Skeletal muscle tissue (tissue), 4 donors: ENCODE measurements around the gene UCP2. TPM values are rescaled to one million over a fixed set of nuclear protein-coding genes. Genes with fewer than 3 reads are reported as not detected.
"Not testable (repeated sequence)": the region's sequence is repeated elsewhere in the genome, so short reads cannot be mapped to it uniquely, and the experiment has no call there.

Experiments used
- H3K27ac ChIP-seq: one replicate; pipeline ENCODE4 v1.7.0; 2013; ENCODE audit warnings: mild to moderate bottlenecking, low read depth, low read length, inconsistent platforms
- H3K27me3 ChIP-seq, 3 donors: one replicate each; pipeline ENCODE4 v1.7.0; 2013; ENCODE audit warnings: low read length in 3 of 3; ENCODE audit not compliant: control insufficient read depth in 3 of 3, insufficient read depth in 3 of 3
- H3K36me3 ChIP-seq, 3 donors: one replicate each; pipeline ENCODE4 v1.7.0; 2013; ENCODE audit warnings: low read length in 3 of 3; ENCODE audit not compliant: control insufficient read depth in 3 of 3, insufficient read depth in 3 of 3
- H3K4me1 ChIP-seq, 3 donors: one replicate each; pipeline ENCODE4 v1.7.0; 2013; ENCODE audit warnings: low read length in 3 of 3, mild to moderate bottlenecking in 3 of 3; ENCODE audit not compliant: control insufficient read depth in 3 of 3, insufficient read depth in 3 of 3
- H3K4me3 ChIP-seq, 3 donors: one replicate each; pipeline ENCODE4 v1.7.0; 2013; ENCODE audit warnings: low read length in 3 of 3
- H3K9ac ChIP-seq, 3 donors: one replicate each; pipeline ENCODE4 v1.7.0; 2013; ENCODE audit warnings: low read length in 3 of 3, mild to moderate bottlenecking in 3 of 3, moderate library complexity in 2 of 3, low read depth in 1 of 3
- H3K9me3 ChIP-seq, 3 donors: one replicate each; pipeline ENCODE4 v1.7.0; 2013; ENCODE audit warnings: low read length in 3 of 3; ENCODE audit not compliant: control insufficient read depth in 3 of 3
- total RNA-seq: library from RNA; depleted of rRNA; stranded (reverse); fragments of >200 nt; gene quantifications from one replicate; pipeline ENCODE4 v1.2.3, GENCODE V29; 2014
- donor health status: Osteomylitis.

Gene UCP2
- total RNA-seq, 1 donor from 2014 or later, result 25.1 TPM

- Histone ChIP-seq H3K36me3 (no peaks in the 10 kb centered on the region), H3K27me3 (no peaks in the 10 kb centered on the region), H3K9me3 (no peaks in the 10 kb centered on the region), H3K9ac (no peak overlapping the region), H3K27ac (no peak overlapping the region), H3K4me3 (no peak overlapping the region), H3K4me1 (no peaks in the 10 kb centered on the region)
Measured at GRCh38 chr11:73946798-73947458, 35.7 kb downstream of the UCP2 start.

DNA sequence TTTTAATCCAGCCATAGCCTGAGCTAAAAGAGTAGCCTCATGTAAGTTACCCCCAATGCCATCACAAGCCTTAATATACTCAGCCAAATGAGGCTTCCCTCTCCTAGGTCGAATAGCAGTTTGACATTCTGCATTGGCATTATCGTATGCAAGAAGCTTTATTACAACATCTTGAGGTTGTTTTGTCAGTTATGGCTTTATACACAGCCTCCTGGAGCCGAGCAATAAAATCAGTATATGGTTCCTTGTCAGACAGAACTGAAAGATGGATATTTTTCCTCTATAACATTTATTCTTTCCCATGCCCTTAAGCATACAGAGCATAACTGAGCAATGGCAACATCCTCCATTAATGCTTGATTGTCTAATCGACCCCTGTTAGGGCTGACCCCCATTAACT is 37.2 kb downstream of the UCP2 start:
- H3K27ac ChIP-seq, result no peak overlapping the region
- H3K4me3 ChIP-seq, result no peak overlapping the region

GRCh38 chr11:73944901-73945300 is 37.7 kb downstream of the UCP2 start:
- Histone ChIP-seq H3K9me3 (no peaks in the 10 kb centered on the region), H3K4me3 (no peak overlapping the region), H3K36me3 (no peaks in the 10 kb centered on the region), H3K4me1 (no peaks in the 10 kb centered on the region), H3K27ac (no peak overlapping the region), H3K27me3 (no peaks in the 10 kb centered on the region), H3K9ac (no peak overlapping the region)

More for the DNA sequence above, 37.2 kb downstream of the UCP2 start:
- Histone ChIP-seq H3K4me1 (no peaks in the 10 kb centered on the region), H3K9ac (no peak overlapping the region), H3K36me3 (no peaks in the 10 kb centered on the region), H3K9me3 (no peaks in the 10 kb centered on the region), H3K27me3 (no peaks in the 10 kb centered on the region)

DNA sequence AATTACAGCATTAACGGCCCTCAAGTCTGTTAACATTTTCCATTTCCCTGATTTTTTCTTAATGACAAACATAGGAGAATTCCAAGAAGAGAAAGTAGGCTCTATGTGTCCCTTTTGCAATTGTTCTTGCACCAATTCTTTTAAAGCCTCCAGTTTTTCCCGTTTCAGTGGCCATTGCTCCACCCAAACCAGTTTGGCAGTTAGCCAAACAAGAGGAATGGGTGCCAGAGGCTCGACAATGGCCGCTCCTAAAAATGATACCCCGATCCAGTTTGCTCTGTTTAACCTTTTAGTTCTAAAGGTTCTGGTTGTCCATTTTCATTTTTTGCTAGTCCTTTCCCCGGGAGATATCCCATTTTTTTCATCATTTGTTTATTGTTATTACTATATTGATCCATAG is 38.6 kb downstream of the UCP2 start:
- Histone ChIP-seq H3K4me1 (no peaks in the 10 kb centered on the region), H3K9me3 (no peaks in the 10 kb centered on the region), H3K9ac (no peak overlapping the region), H3K4me3 (no peak overlapping the region), H3K27ac (no peak overlapping the region), H3K27me3 (no peaks in the 10 kb centered on the region), H3K36me3 (no peaks in the 10 kb centered on the region)

DNA sequence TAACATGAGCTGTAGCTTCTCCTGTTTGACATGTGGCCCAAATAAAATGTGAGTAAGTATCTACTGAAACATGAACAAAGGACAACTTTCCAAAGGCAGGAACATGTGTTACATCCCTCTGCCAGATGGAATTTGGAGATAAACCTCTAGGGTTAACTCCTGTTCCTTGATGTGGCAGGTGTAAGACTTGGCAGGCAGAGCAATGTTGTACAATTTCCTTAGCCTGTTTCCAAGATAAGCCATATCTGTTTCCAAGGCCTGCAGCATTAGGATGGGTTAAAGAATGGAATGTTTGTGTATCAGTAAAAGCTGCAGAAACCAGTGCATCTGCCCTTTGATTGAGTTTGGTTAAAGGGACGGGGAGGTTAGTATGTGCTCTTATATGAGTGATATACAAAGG is 40.6 kb downstream of the UCP2 start:
- no peaks in the 10 kb centered on the region for H3K4me1 ChIP-seq
- no peaks in the 10 kb centered on the region for H3K9me3 ChIP-seq
- H3K9ac ChIP-seq, result no peak overlapping the region
- no peak overlapping the region for H3K27ac ChIP-seq
- H3K27me3 ChIP-seq, result no peaks in the 10 kb centered on the region
- H3K4me3 ChIP-seq, result no peak overlapping the region
- no peaks in the 10 kb centered on the region for H3K36me3 ChIP-seq

- Histone ChIP-seq H3K4me3 (no peak overlapping the region), H3K36me3 (no peaks in the 10 kb centered on the region), H3K27me3 (no peaks in the 10 kb centered on the region), H3K9me3 (no peaks in the 10 kb centered on the region), H3K27ac (no peak overlapping the region), H3K9ac (no peak overlapping the region), H3K4me1 (no peaks in the 10 kb centered on the region)
Measured at GRCh38 chr11:73940801-73941570, 41.7 kb downstream of the UCP2 start.

- Histone ChIP-seq H3K4me3 (no peak overlapping the region), H3K27ac (no peak overlapping the region), H3K36me3 (peaks cover 0 to 3% (median 3%) of the 10 kb centered on the region in 3 donors)
Measured at GRCh38 chr11:73939096-73939495, 43.5 kb downstream of the UCP2 start.

DNA sequence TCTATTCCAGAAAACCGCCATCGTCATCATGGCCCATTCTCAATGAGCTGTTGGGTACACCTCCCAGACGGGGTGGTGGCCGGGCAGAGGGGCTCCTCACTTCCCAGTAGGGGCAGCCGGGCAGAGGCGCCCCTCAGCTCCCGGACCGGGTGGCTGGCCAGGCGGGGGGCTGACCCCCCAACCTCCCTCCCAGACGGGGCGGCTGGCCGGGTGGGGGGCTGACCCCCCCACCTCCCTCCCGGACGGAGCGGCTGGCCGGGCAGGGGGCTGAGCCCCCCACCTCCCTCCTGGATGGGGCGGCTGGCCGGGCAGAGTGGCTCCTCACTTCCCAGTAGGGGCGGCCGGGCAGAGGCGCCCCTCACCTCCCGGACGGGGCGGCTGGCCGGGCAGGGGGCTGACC is 46.6 kb downstream of the UCP2 start:
- H3K4me1 ChIP-seq, H3K9me3 ChIP-seq, H3K4me3 ChIP-seq, H3K27ac ChIP-seq, H3K27me3 ChIP-seq, H3K9ac ChIP-seq: not testable (repeated sequence)
- H3K36me3 ChIP-seq, result peaks cover 3 to 12% (median 6%) of the 10 kb centered on the region in 3 donors

More at GRCh38 chr11:73939096-73939495, 43.5 kb downstream of the UCP2 start:
- Histone ChIP-seq H3K4me1 (no peaks in the 10 kb centered on the region), H3K9ac (no peak overlapping the region), H3K9me3 (no peaks in the 10 kb centered on the region), H3K27me3 (no peaks in the 10 kb centered on the region)

DNA sequence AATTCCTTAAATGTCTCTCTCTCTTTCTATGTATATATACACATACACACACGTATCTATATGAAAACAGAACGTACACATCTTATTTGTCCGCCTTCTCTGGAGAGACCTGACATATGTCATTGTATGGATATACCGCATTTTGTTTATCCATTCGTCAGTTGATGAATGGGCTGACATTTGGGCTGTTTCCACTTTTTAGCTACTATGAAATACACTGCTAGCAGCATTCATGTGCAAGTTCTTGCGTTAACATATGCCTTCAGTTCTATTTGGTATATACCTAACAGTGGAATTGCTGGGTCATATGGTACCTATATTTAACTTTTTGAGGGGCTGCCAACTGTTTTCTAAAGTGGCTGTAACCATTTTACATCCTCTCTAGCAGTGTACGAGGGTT is 49.9 kb downstream of the UCP2 start:
- Histone ChIP-seq H3K27me3 (no peaks in the 10 kb centered on the region), H3K36me3 (peaks cover 8 to 23% (median 17%) of the 10 kb centered on the region in 3 donors), H3K4me1 (no peaks in the 10 kb centered on the region), H3K9me3 (no peaks in the 10 kb centered on the region), H3K27ac (no peak overlapping the region), H3K4me3 (no peak overlapping the region), H3K9ac (no peak overlapping the region)

DNA sequence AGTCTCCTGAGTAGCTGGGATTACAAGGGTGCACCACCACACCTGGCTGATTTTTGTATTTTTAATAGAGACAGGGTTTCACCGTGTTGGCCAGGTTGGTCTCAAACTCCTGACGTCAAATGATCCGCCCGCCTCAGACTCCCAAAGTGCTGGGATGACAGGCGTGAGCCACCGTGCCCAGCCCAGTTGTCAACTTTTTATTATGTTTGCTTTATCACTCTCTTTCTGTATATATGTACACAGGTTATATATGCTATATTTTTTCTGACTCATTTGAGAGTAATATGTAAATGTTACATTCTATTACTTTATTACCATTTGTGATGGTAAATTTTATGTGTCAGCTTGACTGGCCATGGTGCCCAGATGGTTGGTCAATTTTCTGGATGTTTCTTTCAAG is 50.7 kb downstream of the UCP2 start:
- Histone ChIP-seq H3K27ac (no peak overlapping the region), H3K4me3 (no peak overlapping the region), H3K27me3 (no peaks in the 10 kb centered on the region), H3K36me3 (peaks cover 16 to 31% (median 25%) of the 10 kb centered on the region in 3 donors), H3K9ac (no peak overlapping the region), H3K4me1 (no peaks in the 10 kb centered on the region), H3K9me3 (no peaks in the 10 kb centered on the region)
